Measurements from ENCODE around the gene KRTCAP2.
A peak's percentile ranks its signal among the peaks of the same experiment; 100 is the strongest.
"Not testable (repeated sequence)": the region's sequence is repeated elsewhere in the genome, so short reads cannot be mapped to it uniquely, and the experiment has no call there.

Gene KRTCAP2

DNA sequence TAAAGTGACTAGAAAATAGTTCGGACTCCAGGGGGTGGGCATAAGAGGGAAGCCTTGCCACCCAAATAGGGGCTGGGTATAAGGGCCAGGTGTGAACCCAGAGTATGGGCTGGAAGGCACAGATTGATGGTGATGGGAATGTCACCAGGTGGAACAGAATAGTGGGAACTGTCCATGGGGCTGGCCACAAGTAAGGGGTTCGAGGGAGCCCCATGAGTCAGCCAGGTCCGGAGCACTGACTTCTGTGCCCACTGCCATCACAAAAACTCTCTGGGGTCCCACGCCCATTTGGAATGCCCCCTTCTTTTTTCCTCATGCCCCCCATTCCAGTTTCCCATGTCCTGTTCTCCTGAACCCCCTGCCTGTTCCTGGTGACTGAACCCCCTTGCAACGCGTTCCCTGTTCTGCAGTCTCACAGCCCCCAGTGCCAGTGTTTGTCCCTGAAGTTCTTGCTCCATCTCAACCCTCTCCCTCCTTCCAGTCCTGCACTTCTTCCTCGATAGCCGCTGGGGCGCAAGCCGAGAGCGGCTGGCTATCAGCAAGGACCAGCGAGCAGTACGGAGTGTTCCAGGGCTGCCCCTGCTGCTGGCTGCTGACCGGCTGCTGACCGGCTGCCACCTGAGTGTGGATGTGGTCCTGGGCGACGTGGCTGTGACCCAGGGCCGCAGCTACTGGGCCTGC lies 8.4 kb upstream of the KRTCAP2 start:
- DNase-seq, result no peak

DNA sequence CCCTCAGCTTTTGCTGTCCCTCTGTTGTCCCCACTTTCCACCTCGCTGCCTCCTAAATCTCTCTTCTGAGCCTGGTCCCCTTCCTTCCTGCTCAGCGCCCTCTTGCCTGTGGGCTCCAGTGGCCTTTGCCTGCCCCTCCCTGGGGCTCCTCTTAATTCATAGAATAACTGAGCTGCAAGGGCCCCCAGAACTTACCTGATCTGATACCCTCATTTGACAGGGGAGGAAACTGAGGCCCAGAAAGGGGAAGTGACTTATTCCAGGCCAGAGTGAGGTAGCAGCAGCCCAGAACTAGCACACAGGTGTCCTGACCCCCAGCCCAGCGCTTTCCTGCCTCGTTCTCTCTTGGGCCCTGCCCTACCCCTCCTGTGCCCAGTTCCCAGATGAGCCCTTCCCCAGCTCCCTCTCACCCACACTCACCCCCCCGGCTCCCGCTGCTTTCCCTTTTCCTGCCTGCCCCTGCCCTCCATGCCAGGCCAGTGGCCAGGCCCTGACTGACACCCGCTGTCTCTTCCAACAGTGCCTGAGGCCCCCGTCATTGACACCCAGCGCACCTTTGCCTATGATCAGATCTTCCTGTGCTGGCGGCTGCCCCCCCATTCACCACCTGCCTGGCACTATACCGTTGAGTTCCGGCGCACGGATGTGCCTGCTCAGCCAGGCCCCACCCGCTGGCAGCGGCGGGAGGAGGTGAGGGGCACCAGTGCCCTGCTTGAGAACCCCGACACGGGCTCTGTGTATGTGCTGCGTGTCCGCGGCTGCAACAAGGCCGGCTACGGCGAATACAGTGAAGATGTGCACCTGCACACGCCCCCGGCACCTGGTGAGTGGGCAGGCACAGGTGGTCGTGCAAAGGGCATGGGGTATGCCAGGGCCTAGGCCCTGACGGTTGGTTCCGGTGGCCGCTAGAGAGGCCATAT lies 6.3 kb upstream of the KRTCAP2 start:
- DNase-seq, result no peak

- peak; percentile 85 for DNase-seq
These were observed 5.5 kb upstream of the KRTCAP2 start for GRCh38 chr1:155178441-155179111.

DNA sequence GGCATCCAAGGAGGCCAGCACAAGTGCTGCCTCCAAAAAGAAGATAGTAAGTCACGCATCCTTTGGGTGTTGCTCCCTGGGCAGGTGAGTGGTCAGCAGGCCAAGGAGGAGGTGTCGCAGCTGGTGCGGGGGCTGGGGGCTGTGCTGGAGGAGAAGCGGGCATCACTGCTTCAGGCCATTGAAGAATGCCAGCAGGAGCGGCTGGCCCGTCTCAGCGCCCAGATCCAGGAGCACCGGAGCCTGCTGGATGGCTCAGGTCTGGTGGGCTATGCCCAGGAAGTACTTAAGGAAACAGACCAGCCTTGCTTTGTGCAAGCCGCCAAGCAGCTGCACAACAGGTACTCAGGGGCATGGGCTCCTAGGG lies 4.8 kb upstream of the KRTCAP2 start:
- no peak for DNase-seq

GRCh38 chr1:155177192-155177917 lies 4.3 kb upstream of the KRTCAP2 start:
- DNase-seq, result no peak

DNA sequence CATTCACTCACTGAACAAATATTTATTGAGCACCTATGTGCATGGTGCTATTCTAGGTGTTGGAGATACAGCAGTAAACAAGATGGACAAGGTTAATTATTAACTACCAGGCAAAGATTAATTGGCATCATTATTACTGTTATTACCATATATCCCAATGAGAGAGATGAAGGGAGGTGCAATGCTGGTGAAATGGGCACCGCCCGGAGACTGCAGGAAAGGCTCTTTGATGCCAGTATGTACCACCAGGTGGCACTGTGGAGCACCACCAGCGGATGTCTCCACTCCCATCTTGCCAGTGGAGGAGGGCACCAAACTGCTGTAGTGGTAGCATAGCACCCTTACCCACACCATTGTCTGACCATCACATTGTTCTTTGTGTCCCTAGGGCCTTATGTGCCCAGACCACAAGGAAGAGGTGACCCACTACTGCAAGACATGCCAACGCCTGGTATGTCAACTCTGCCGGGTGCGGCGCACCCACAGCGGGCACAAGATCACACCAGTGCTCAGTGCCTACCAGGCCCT lies 3.5 kb upstream of the KRTCAP2 start:
- peak; percentile 76 for DNase-seq

DNA sequence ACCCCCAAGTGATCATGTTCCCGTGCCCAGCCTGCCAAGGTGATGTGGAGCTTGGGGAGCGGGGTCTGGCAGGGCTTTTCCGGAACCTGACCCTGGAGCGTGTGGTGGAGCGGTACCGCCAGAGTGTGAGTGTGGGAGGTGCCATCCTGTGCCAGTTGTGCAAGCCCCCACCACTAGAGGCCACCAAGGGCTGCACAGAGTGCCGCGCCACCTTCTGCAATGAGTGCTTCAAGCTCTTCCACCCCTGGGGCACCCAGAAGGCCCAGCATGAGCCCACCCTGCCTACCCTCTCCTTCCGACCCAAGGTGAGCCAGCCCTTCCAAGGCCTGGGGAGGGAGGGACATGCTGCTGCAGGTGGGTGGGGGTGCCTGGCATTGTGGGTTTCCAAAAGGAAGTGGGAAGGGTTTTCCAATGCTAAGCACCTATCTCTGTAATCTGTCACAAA lies 2.8 kb upstream of the KRTCAP2 start:
- DNase-seq, result no peak

DNA sequence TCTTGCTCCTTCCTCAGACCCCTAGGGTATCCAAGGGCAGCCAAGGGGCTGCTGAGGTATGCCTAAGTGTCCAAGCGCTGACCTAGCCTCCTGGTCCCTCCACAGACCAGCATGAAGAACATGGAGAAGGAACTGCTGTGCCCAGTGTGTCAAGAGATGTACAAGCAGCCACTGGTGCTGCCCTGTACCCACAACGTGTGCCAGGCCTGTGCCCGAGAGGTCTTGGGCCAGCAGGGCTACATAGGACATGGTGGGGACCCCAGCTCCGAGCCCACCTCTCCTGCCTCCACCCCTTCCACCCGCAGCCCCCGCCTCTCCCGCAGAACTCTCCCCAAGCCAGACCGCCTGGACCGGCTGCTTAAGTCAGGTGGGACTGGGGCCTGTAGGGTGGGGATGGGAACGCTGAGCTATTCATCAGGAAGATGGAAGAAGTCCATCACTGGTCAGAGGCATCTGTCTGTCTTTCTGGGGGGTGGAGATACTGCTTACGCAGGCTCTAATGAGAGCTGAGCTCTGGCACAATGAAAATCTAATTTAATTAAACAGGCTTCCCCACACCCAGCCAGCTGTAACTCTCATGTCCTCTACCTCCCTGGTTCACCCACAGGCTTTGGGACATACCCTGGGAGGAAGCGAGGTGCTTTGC lies 2.3 kb upstream of the KRTCAP2 start:
- no peak for DNase-seq

DNA sequence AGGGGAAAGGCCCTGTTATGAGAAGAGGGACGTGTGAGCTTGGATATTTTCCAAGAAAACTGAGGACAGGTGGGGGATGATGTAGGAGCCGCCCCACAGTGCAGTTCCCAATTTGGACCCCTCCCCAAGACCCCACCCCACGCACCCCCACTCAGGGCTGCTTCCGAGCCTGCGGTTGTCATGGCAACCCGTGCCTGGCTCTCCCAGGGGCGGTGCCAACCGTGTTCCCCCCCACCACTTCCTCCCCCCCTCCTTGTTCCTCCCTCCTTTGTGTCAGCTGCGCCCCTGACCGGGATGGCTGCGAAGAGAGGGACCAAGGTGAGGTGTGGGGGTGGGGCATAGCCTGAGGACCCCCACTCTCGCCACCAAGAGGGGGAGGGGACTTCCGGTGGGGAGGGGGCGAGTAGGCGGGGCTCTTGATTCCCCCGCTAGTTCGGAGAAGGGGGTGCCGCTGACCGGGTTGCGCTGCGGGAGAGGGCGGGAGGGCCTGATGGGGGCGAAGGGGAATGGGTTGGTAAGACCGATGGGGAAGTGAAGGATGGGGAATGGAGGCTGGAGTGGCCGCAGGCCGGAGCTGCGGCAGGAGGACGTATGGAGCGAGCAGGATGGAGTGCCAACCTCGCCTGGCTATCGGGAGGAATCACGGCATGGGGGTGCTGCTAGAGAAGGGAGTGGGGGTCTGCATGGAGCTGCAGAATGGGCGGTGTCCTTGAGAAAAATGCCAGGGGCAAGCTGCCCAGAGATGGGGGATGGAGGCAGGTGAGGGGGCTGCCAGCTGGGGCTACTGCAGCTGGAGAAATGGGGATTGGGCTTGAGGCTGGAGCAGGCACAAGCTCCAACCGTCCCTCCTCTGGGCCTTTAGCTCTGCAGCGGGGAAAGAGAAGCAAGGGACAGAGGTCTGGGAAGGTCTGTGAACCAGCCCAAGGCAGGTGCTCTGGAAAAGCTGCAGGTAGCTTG lies 1.5 kb upstream of the KRTCAP2 start:
- no peak for DNase-seq

DNA sequence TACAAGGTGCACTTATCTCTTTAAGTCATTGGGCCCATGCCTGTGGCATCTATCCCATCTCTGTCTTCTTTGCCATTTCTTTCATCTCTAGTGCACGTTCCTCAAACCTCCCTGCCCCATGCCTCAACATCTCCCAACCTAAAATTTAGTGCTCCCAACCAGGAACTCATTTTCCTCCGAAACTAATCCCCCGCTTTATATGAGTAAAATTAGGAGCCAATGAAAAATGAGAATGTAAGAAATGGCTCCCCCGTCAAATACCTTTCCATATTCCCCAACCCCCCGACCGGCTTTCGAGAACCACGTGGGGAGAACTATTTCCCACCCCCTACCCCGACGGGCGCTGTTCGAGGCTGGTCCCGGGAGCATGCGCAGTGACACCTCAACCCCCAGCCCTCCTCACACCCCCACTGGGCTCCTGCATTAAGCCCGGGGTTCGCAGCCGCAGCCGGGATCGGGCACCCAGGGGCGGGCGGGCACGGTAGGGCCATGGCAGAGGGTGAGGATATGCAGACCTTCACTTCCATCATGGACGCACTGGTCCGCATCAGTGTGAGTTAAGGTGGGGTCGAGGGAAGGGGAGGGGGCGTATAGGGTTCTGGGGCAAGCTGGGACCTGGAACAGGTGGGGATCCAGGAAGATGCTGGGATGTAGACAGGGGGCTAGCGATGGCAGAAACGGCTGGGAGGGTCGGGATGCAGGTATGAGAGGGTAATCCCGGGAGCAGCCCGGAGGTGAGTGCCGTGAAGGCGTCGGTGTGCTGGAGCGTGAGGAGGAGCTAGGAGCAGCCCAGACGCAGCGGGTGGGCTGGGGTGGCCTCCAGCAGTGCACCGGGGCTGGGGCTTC lies 597 bp upstream of the KRTCAP2 start, which contains the start of gene TRIM46:
Gene TRIM46 (plus strand): TSS at position 372 of the 846 bp plus-strand sequence. CDS start 118 bp downstream, at position 490.
- no peak for DNase-seq

- no peak for DNase-seq
These were observed 1.0 kb downstream of the KRTCAP2 start for GRCh38 chr1:155171836-155172731.

GRCh38 chr1:155170806-155171205 lies 2.3 kb downstream of the KRTCAP2 start:
- no peak for DNase-seq

DNA sequence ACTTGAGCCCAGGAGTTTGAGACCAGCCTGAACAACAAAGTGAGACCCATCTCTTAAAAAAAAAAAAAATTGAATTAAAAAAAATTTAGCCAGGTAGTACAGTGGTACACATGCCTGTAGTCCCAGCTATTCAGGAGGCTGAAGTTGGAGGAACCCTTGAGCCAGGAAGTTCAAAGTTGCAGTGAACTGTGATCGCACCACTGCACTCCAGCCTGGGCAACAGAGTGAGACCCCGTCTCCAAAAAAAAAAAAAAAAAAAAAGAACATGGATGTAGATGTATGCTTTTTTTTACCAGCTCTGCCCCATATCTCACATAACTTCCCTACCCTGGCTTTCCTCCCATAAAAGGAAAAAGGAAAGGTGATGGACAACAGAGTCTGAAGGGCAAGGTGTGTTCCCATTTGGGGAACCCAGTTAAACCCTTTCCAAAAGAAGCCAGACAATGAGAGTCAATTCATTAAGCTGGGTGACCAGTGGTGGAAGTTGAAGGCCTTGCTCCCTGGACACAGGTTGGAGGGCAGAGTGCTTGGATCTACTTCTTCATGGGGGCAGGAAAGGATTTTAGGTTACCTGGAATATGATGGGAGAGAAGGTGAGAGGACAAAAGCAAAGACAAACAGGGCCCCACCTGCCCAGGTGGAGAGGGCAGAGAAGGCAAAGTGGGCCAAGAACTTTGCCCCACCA lies 2.9 kb downstream of the KRTCAP2 start:
- DNase-seq, result no peak

- DNase-seq, result no peak
These were observed 3.6 kb downstream of the KRTCAP2 start for GRCh38 chr1:155169541-155169940.

- no peak for DNase-seq
These were observed 4.5 kb downstream of the KRTCAP2 start for GRCh38 chr1:155168456-155169210.

DNA sequence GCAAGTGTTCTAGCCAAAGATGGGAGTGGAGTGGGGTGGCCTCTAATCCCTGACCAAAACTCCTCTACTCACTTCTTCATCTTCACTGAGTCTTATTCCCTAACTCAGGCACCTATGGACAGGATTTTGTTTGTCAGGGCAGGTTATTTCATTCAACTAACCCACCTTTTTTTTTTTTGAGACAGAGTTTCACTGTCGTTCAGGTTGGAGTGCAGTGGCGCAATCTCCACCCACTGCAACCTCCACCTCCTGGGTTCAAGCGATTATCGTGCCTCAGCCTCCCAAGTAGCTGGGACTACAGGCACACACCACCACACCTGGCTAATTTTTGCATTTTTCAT lies 5.0 kb downstream of the KRTCAP2 start:
- DNase-seq, result not testable (repeated sequence)

Measured in inflammatory macrophage treated with lipopolysaccharide for 4 hours (primary cell).